SH-SY5Y (cell line): ENCODE results near the gene OR10AD1.

Experiments
- GATA2 ChIP-seq: IDR thresholded peaks from 2 replicates; pipeline ENCODE4 v1.6.1; 2011; ENCODE audit warnings: mild to moderate bottlenecking, low read depth, low read length
- GATA3 ChIP-seq: IDR thresholded peaks from 2 replicates; pipeline ENCODE4 v1.6.1; 2011; ENCODE audit warnings: low read depth, mild to moderate bottlenecking, low read length, moderate library complexity

DNA sequence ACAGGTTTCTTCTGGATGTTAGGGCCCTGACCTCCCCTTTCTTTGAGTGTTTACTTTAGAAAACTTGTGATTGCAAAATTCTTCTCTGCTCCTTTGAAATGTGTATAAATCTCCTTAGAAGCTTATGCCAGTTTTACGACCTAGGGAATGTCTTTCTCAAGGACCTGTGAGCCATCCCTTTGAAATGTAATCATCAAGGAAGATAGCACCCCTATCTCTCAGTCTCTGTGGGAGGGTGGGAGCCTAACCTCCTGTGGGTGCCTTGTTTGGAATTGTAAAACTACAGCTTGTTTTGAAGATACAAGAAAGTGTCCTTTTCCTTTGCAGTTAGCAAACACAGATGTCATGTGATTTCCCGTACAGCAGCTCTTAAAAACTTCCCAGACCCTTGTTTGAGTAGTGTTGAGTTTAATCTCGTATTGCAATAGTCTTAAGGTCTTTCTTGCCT is 3.3 kb downstream of the OR10AD1 start:
- TF ChIP-seq GATA3 (no peak), GATA2 (no peak)
